ENCODE results near the gene HOXB8.

HOXB8 gene
- total RNA-seq = 0 reads per million in 3 donors

DNA sequence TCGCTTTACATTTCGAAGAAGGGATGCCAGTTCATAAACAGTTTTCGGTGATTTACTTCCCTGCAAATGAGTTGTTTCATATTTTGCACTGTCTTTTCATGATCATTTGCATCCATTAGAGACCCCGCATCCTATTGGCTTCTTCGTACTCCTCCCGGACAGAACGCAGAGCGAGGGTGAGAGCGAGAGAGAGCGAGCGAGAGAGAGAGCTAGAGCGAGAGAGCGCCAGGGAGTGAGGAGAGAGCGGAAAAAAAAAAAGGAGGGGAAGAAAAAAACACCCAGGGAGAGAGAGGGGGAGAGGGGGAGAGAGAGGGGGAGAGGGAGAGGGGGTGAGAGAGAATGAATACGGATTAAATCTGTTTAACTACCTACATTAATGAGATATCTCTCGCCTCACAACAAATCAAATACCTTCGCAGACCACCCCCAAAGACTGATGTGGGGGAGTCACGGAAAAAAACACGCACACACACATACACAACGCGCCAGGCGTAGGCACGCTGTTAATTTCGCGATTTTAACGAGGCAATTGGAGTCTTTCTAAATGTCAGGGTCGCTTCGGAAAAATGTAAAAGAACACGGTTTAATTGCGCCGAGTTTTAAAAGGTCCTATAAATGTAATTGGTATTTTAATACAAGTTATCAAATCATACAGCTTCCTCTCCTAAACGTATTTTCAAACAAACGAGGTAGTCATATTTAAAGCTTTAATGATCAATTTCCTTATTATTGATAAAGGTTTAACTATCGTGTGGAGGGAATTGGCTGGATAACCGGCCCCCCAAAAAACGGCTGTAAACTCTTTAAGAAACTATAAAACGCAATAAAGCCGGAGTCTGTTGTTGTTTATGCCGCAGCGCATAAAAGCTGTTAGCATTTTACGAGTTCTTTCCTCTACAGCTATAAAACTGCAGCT lies at the start of gene HOXB8:
TSS of gene HOXB8 (minus strand) at position 246 of the 916 bp plus-strand sequence. CDS start 588 bp downstream, outside the sequence.
- peaks cover 57% of the 10 kb centered on the region for H3K4me1 ChIP-seq (ENCODE audit: control insufficient read depth, insufficient read depth, low read length, poor library complexity, severe bottlenecking)
- H3K36me3 ChIP-seq (ENCODE audit: control insufficient read depth, insufficient read depth, low read length) = no peaks in the 10 kb centered on the region
- H3K27me3 ChIP-seq (replicated peaks; ENCODE audit: control insufficient read depth, insufficient read depth, low read length, poor library complexity, severe bottlenecking) = peaks cover 86% of the 10 kb centered on the region
- no peaks in the 10 kb centered on the region for H3K9me3 ChIP-seq (ENCODE audit: control insufficient read depth, low read length)
- no peak within 1 kb of the TSS for H3K27ac ChIP-seq (ENCODE audit: insufficient read depth, low read length, poor library complexity, severe bottlenecking)
- H3K4me3 ChIP-seq (ENCODE audit: insufficient read depth, low read depth, low read length, poor library complexity, severe bottlenecking) = peak within 1 kb of the TSS; percentile 6
- no peak for DNase-seq

DNA sequence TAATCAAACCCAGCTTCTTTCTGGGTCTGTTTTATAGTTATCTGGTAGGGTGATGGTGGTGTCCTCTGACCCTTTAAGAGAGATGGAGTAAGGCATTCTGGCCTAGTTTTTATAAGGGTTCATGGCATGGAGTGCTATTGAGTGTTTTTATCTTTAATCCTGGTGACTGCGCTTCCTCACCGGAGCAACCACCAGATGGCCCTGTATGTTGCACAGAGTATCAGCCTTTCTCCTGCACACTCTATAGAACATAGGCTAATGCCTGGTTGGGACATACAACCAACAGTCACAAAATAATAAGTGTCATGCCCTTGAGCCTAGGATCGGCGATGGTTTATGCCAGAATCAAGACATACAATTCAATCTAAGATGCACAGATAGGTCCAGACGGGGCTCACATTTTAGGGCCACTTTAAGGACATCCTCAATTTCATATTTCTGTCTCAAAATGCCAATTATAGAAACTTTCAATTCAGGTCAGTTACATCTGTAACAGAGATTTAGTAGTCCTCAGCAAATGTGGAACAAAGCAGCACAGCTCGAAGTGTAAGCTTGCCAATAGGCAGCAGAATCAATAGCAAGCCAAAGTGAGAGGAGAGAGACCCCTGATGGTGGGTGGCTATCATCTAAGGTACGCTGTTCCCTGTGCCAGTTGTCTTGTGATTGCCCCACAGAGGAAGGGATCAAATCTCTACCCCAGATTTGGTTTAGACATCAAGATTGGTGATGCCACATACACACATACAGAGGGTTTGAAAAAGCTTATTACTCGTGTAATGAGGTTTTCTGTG lies 48.2 kb upstream of the HOXB8 start:
- H3K4me3 ChIP-seq (ENCODE audit: insufficient read depth, low read depth, low read length, poor library complexity, severe bottlenecking) = no peak overlapping the region
- H3K27me3 ChIP-seq (replicated peaks; ENCODE audit: control insufficient read depth, insufficient read depth, low read length, poor library complexity, severe bottlenecking) = no peaks in the 10 kb centered on the region
- no peak for DNase-seq
- H3K36me3 ChIP-seq (ENCODE audit: control insufficient read depth, insufficient read depth, low read length) = no peaks in the 10 kb centered on the region
- no peaks in the 10 kb centered on the region for H3K9me3 ChIP-seq (ENCODE audit: control insufficient read depth, low read length)
- no peaks in the 10 kb centered on the region for H3K4me1 ChIP-seq (ENCODE audit: control insufficient read depth, insufficient read depth, low read length, poor library complexity, severe bottlenecking)
- no peak overlapping the region for H3K27ac ChIP-seq (ENCODE audit: insufficient read depth, low read length, poor library complexity, severe bottlenecking)

DNA sequence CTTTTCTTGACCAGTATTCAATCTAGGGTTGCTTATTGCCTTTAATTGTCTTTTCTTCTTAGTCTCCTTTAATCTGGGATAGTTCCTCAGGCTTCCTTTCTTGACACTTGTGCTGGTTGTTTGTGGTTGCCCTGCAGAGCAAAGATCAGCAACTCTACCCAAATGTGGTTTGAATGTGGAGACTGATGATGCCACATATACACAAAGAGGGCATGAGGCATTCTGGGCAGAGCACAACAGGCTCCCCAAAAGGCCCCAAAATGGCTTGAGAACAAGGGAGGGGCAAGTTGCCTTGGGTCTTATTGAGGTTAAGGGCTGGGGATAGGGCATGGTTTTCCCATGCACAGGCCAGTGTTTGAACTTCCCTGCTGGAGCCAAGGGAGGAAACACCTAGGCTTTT lies 40.8 kb upstream of the HOXB8 start:
- no peaks in the 10 kb centered on the region for H3K36me3 ChIP-seq (ENCODE audit: control insufficient read depth, insufficient read depth, low read length)
- H3K4me1 ChIP-seq (ENCODE audit: control insufficient read depth, insufficient read depth, low read length, poor library complexity, severe bottlenecking) = no peaks in the 10 kb centered on the region
- H3K9me3 ChIP-seq (ENCODE audit: control insufficient read depth, low read length) = no peaks in the 10 kb centered on the region
- H3K4me3 ChIP-seq (ENCODE audit: insufficient read depth, low read depth, low read length, poor library complexity, severe bottlenecking) = no peak overlapping the region
- no peak overlapping the region for H3K27ac ChIP-seq (ENCODE audit: insufficient read depth, low read length, poor library complexity, severe bottlenecking)
- H3K27me3 ChIP-seq (replicated peaks; ENCODE audit: control insufficient read depth, insufficient read depth, low read length, poor library complexity, severe bottlenecking) = no peaks in the 10 kb centered on the region
- no peak for DNase-seq

DNA sequence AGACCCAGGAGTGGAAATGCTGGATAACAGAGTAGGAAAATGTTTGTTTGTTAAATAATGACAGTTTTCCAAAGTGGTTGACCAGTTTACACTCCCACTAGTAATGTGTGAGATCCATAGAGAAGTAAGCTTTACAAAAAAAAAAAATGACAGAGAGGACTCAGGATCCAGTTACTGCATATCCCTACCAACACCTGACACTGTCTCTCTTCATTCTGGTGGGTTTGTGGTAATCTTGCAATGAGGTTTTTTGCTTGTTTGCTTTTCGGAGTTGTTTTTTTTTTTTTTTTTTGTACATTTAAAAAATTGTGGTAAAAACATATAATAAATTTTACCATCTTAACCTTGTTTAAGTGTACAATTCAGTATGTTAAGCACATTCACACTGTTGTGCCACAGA lies 34.6 kb upstream of the HOXB8 start:
- Histone ChIP-seq H3K27me3 (replicated peaks; ENCODE audit: control insufficient read depth, insufficient read depth, low read length, poor library complexity, severe bottlenecking) (peaks cover 27% of the 10 kb centered on the region), H3K27ac (ENCODE audit: insufficient read depth, low read length, poor library complexity, severe bottlenecking) (no peak overlapping the region), H3K9me3 (ENCODE audit: control insufficient read depth, low read length) (no peaks in the 10 kb centered on the region), H3K4me3 (ENCODE audit: insufficient read depth, low read depth, low read length, poor library complexity, severe bottlenecking) (no peak overlapping the region), H3K36me3 (ENCODE audit: control insufficient read depth, insufficient read depth, low read length) (no peaks in the 10 kb centered on the region), H3K4me1 (ENCODE audit: control insufficient read depth, insufficient read depth, low read length, poor library complexity, severe bottlenecking) (peaks cover 6% of the 10 kb centered on the region)
- DNase-seq = no peak

- no peak overlapping the region for H3K27ac ChIP-seq (ENCODE audit: insufficient read depth, low read length, poor library complexity, severe bottlenecking)
- H3K9me3 ChIP-seq (ENCODE audit: control insufficient read depth, low read length) = no peaks in the 10 kb centered on the region
- H3K36me3 ChIP-seq (ENCODE audit: control insufficient read depth, insufficient read depth, low read length) = no peaks in the 10 kb centered on the region
- H3K4me3 ChIP-seq (ENCODE audit: insufficient read depth, low read depth, low read length, poor library complexity, severe bottlenecking) = no peak overlapping the region
- peaks cover 6% of the 10 kb centered on the region for H3K4me1 ChIP-seq (ENCODE audit: control insufficient read depth, insufficient read depth, low read length, poor library complexity, severe bottlenecking)
- H3K27me3 ChIP-seq (replicated peaks; ENCODE audit: control insufficient read depth, insufficient read depth, low read length, poor library complexity, severe bottlenecking) = peaks cover 37% of the 10 kb centered on the region
- DNase-seq = no peak
Measured at GRCh38 chr17:48647963-48648245, 32.8 kb upstream of the HOXB8 start.

DNA sequence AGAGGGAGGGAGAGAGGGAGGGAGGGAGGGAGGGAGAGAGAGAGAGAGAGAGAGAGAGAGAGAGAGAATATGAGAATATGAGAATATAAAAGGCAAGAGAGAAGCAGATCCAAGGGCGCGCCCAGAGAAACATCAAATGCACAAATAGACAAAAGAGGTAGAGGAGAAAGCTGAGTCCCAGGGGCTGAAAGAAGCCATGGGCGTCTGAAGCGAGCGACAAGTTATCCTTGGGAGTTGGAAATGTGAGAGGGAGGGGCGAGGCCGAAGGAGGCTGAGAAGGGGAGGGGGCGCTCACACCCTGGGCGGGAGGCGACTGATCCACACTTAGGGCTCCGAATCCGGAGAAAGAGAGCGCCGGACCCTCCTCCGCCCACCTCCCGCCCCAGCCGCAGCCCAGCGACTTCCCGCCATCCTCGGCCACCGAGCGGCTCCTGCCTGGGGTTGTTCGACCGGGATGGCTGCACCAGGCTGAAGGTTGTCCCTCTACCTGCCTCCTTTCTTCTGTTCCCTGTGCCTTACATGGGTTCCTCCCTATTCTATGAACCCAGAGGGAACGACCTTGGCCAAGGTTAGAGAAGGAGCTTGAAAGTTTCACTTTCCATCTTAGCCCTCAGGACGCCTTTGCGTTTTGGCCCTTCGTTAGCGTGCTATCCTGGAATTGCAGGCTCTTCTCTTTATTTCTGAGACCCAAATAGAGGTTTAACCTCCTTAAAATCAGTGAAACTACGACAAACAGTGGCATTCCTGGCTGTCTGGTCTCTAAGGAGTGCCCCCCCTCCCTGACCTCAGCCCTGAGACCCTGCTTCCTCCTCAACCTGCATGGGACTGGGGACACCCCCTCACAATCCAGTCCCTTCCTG lies 32.2 kb upstream of the HOXB8 start:
- DNase-seq = no peak
- peaks cover 40% of the 10 kb centered on the region for H3K27me3 ChIP-seq (replicated peaks; ENCODE audit: control insufficient read depth, insufficient read depth, low read length, poor library complexity, severe bottlenecking)
- H3K9me3 ChIP-seq (ENCODE audit: control insufficient read depth, low read length) = no peaks in the 10 kb centered on the region
- H3K27ac ChIP-seq (ENCODE audit: insufficient read depth, low read length, poor library complexity, severe bottlenecking) = no peak overlapping the region
- H3K4me3 ChIP-seq (ENCODE audit: insufficient read depth, low read depth, low read length, poor library complexity, severe bottlenecking) = peak overlapping the region; percentile 57
- H3K36me3 ChIP-seq (ENCODE audit: control insufficient read depth, insufficient read depth, low read length) = no peaks in the 10 kb centered on the region
- peaks cover 10% of the 10 kb centered on the region for H3K4me1 ChIP-seq (ENCODE audit: control insufficient read depth, insufficient read depth, low read length, poor library complexity, severe bottlenecking)

DNA sequence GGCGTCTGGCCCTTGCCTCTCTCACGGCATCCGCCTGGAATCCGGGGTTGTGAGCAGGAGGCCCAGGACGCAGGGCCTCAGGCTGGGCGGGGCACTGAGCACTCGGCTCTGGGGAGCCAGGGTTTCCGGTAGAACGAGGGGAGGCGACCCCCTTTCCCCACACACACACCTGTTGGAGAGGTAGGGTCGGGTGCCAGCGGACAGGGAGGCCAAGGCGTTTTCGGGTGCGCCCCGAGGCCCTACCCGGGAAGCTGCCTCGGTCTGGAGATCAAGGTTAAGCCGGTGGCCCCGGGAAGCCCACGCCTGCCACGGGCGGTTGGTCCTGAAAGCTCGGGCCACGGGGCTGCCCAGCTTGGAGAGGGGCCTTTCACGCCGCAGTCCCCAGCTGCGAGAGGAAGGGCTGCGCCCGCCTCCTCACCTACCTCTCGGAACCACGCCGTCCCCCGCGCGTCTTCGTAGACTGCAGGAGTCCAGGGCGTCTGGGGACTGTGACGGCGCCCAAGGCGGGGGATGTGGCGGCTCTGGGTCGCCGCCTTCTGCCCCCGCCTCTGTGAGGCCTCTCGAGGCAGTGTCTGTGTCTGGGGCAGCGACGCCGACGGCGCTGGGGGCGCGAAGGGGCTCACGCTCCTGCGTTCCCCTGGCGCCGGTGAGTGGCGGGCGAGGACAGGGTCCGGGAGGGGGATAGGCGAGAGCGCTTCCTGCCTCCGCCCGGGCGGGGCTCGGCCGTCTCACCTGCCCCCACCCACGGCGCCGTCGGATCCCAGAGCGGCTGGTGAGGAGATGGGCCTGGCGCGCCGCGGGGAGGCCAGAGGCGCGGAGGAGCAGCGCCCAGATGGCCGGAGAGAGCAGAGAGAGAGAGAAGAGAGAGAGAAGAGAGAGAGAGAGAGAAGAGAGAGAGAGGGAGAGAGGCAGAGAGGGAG lies 31.4 kb upstream of the HOXB8 start:
- Histone ChIP-seq H3K4me3 (ENCODE audit: insufficient read depth, low read depth, low read length, poor library complexity, severe bottlenecking) (peak overlapping the region; percentile 57), H3K36me3 (ENCODE audit: control insufficient read depth, insufficient read depth, low read length) (no peaks in the 10 kb centered on the region), H3K27ac (ENCODE audit: insufficient read depth, low read length, poor library complexity, severe bottlenecking) (no peak overlapping the region), H3K9me3 (ENCODE audit: control insufficient read depth, low read length) (no peaks in the 10 kb centered on the region), H3K4me1 (ENCODE audit: control insufficient read depth, insufficient read depth, low read length, poor library complexity, severe bottlenecking) (peaks cover 16% of the 10 kb centered on the region), H3K27me3 (replicated peaks; ENCODE audit: control insufficient read depth, insufficient read depth, low read length, poor library complexity, severe bottlenecking) (peaks cover 48% of the 10 kb centered on the region)
- no peak for DNase-seq

GRCh38 chr17:48645639-48646182 lies 30.6 kb upstream of the HOXB8 start:
- no peak overlapping the region for H3K27ac ChIP-seq (ENCODE audit: insufficient read depth, low read length, poor library complexity, severe bottlenecking)
- peak overlapping the region; percentile 57 for H3K4me3 ChIP-seq (ENCODE audit: insufficient read depth, low read depth, low read length, poor library complexity, severe bottlenecking)

More at GRCh38 chr17:48645639-48646182, 30.6 kb upstream of the HOXB8 start:
- no peaks in the 10 kb centered on the region for H3K36me3 ChIP-seq (ENCODE audit: control insufficient read depth, insufficient read depth, low read length)
- peaks cover 55% of the 10 kb centered on the region for H3K27me3 ChIP-seq (replicated peaks; ENCODE audit: control insufficient read depth, insufficient read depth, low read length, poor library complexity, severe bottlenecking)
- no peaks in the 10 kb centered on the region for H3K9me3 ChIP-seq (ENCODE audit: control insufficient read depth, low read length)
- H3K4me1 ChIP-seq (ENCODE audit: control insufficient read depth, insufficient read depth, low read length, poor library complexity, severe bottlenecking) = peaks cover 16% of the 10 kb centered on the region
- no peak for DNase-seq
